Endothelial cell of umbilical vein (primary cell): Measurements from ENCODE around the gene RNF151.

Experiments
- CTCF ChIP-seq, 2 donors: IDR thresholded peaks; 1 replicate in 1 of 2; 2 replicates in 1 of 2; pipeline ENCODE4 v1.5.1; 2011; ENCODE audit warnings: low read length in 2 of 2, mild to moderate bottlenecking in 2 of 2, moderate library complexity in 2 of 2, control low read depth in 1 of 2, inconsistent platforms in 1 of 2, low read depth in 1 of 2; ENCODE audit not compliant: insufficient read depth in 1 of 2; ENCODE audit errors: extremely low read depth in 1 of 2
- GATA2 ChIP-seq: IDR thresholded peaks from 2 replicates; pipeline ENCODE4 v1.7.0; 2011; ENCODE audit warnings: low read depth, mild to moderate bottlenecking, moderate library complexity, mixed read lengths, low read length; ENCODE audit not compliant: insufficient read length, insufficient read depth
- MYC ChIP-seq: IDR thresholded peaks from one replicate; pipeline ENCODE4 v1.6.1; 2011; ENCODE audit warnings: mild to moderate bottlenecking, low read depth, low read length
- POLR2A ChIP-seq: IDR thresholded peaks from 2 replicates; pipeline ENCODE4 v1.6.1; 2012; ENCODE audit warnings: low read depth, mild to moderate bottlenecking, control low read depth, low read length

- peak; percentile 4 for TF ChIP-seq POLR2A
- TF ChIP-seq CTCF (IDR thresholded peaks at IDR 0.05; ENCODE audit: extremely low read depth in 1 of 2, insufficient read depth in 1 of 2, low read depth in 1 of 2, low read length in 2 of 2): peak; percentile 14 to 49
- no peak for TF ChIP-seq GATA2
- TF ChIP-seq MYC: no peak
Observed at GRCh38 chr16:1963806-1964505, 2.7 kb upstream of the RNF151 start.
